Lower leg skin (tissue), 3 donors: Measurements from ENCODE around the gene SLFN12L.

Experiments
- POLR2A ChIP-seq, 2 donors: fragments of 450-650 bp; IDR thresholded peaks; one replicate each; pipeline ENCODE4 v1.6.1; 2016 to 2017; ENCODE audit warnings: antibody characterized with exemption in 2 of 2, mild to moderate bottlenecking in 1 of 2, moderate library complexity in 1 of 2
- TF ChIP-seq, protein P1 (sequence below), 3 donors: fragments of 450-650 bp; IDR thresholded peaks; one replicate each; pipeline ENCODE4 v1.5.1; 2016; ENCODE audit warnings: antibody characterized with exemption in 3 of 3, mild to moderate bottlenecking in 3 of 3, moderate library complexity in 2 of 3

DNA sequence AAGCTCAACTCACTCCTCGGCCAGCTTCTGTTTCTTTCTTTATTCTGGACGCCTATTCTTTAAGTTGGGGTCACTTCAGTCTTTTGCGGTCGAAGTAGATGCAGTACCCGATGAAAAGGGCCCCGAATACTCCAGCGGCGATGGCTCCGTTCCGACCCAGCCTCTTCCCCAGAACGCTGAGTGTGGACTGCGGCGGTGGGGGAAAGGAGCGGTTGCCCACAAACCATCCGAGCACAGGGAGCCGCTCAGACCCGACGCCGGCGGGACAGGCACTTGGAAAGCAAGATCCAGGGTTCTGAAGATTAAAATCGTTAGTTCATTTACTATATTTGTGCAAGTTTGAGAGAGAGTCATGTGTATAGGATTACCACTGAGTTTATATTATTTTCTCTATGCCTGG, 22.5 kb downstream of the SLFN12L start:
- TF ChIP-seq POLR2A (IDR thresholded peaks at IDR 0.05): no peak
- TF ChIP-seq, protein P1, sequence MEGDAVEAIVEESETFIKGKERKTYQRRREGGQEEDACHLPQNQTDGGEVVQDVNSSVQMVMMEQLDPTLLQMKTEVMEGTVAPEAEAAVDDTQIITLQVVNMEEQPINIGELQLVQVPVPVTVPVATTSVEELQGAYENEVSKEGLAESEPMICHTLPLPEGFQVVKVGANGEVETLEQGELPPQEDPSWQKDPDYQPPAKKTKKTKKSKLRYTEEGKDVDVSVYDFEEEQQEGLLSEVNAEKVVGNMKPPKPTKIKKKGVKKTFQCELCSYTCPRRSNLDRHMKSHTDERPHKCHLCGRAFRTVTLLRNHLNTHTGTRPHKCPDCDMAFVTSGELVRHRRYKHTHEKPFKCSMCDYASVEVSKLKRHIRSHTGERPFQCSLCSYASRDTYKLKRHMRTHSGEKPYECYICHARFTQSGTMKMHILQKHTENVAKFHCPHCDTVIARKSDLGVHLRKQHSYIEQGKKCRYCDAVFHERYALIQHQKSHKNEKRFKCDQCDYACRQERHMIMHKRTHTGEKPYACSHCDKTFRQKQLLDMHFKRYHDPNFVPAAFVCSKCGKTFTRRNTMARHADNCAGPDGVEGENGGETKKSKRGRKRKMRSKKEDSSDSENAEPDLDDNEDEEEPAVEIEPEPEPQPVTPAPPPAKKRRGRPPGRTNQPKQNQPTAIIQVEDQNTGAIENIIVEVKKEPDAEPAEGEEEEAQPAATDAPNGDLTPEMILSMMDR (IDR thresholded peaks at IDR 0.05): no peak
